ENCODE data around the gene COL4A5. TPM values are rescaled to one million over a fixed set of nuclear protein-coding genes. Genes with fewer than 3 reads are reported as not detected.

Gene COL4A5
- total RNA-seq, 1 experiment from 2014 or later, result 29.4 TPM

- no peak overlapping the region for H3K4me3 ChIP-seq (replicated peaks in 1 of 2; ENCODE audit: low read depth in 1 of 2, low read length in 2 of 2)
- ChIA-PET POLR2A (no interaction called here), CTCF (no interaction called here), RAD21 (ENCODE audit: low non-redundant PET in 1 of 2, low total read pairs in 2 of 2, uncharacterized antibody in 2 of 2, unreplicated experiment in 2 of 2) (no interaction called here)
- no peak overlapping the region for H3K4me2 ChIP-seq (ENCODE audit: low read length)
- H3K9me2 ChIP-seq (ENCODE audit: insufficient read depth), result no peaks in the 10 kb centered on the region
- H3K79me2 ChIP-seq (ENCODE audit: insufficient read depth, low read length), result peaks cover 3% of the 10 kb centered on the region; the same call in 1 of the 2 replicates
- no peak overlapping the region for H3K9ac ChIP-seq (ENCODE audit: low read length)
- H2AFZ ChIP-seq (ENCODE audit: low read depth, low read length, poor library complexity, severe bottlenecking), result no peak overlapping the region
- H3K9me3 ChIP-seq (ENCODE audit: control insufficient read depth in 1 of 2, insufficient read depth in 1 of 2, low read depth in 1 of 2, low read length in 2 of 2), result no peaks in the 10 kb centered on the region
- peaks cover 0 to 4% of the 10 kb centered on the region in 2 experiments; a peak in 1 of 4 replicates for H3K4me1 ChIP-seq (ENCODE audit: control insufficient read depth in 1 of 2, insufficient read depth in 2 of 2, low read length in 2 of 2)
- intact Hi-C loops (cut with micrococcal nuclease), result no loop called here
- ATAC-seq (no peak), DNase-seq (ENCODE audit: low read depth, low spot score) (no peak)
- TF ChIP-seq ZBTB33 (IDR thresholded peaks at IDR 0.05; ENCODE audit: extremely low read depth, insufficient replicate concordance, low read length) (no peak), FOSL1 (IDR thresholded peaks at IDR 0.05; ENCODE audit: low read depth) (no peak)
- TF ChIP-seq, protein P1, sequence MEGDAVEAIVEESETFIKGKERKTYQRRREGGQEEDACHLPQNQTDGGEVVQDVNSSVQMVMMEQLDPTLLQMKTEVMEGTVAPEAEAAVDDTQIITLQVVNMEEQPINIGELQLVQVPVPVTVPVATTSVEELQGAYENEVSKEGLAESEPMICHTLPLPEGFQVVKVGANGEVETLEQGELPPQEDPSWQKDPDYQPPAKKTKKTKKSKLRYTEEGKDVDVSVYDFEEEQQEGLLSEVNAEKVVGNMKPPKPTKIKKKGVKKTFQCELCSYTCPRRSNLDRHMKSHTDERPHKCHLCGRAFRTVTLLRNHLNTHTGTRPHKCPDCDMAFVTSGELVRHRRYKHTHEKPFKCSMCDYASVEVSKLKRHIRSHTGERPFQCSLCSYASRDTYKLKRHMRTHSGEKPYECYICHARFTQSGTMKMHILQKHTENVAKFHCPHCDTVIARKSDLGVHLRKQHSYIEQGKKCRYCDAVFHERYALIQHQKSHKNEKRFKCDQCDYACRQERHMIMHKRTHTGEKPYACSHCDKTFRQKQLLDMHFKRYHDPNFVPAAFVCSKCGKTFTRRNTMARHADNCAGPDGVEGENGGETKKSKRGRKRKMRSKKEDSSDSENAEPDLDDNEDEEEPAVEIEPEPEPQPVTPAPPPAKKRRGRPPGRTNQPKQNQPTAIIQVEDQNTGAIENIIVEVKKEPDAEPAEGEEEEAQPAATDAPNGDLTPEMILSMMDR (IDR thresholded peaks at IDR 0.05 in 2 of 3, conservative IDR thresholded peaks at IDR 0.05 in 1 of 3; ENCODE audit: borderline replicate concordance in 1 of 3, insufficient read depth in 1 of 3, low read depth in 2 of 3, low read length in 2 of 3), result no peak
- no TSS peak for BruUV-seq (replicated peaks)
- no peaks in the 10 kb centered on the region for H3K27me3 ChIP-seq (ENCODE audit: insufficient read depth, low read length)
- H3K36me3 ChIP-seq (ENCODE audit: control insufficient read depth in 1 of 2, insufficient read depth in 2 of 2, low read length in 2 of 2), result no peaks in the 10 kb centered on the region
- H4K20me1 ChIP-seq (ENCODE audit: insufficient read depth), result no peaks in the 10 kb centered on the region
- H3K27ac ChIP-seq (ENCODE audit: low read depth, low read length), result no peak overlapping the region
These were observed 17.4 kb downstream of the COL4A5 start for GRCh38 chrX:108456971-108457477.

- Histone ChIP-seq H3K4me1 (ENCODE audit: control insufficient read depth in 1 of 2, insufficient read depth in 2 of 2, low read length in 2 of 2) (no peaks in the 10 kb centered on the region), H3K36me3 (ENCODE audit: control insufficient read depth in 1 of 2, insufficient read depth in 2 of 2, low read length in 2 of 2) (no peaks in the 10 kb centered on the region), H3K4me2 (ENCODE audit: low read length) (no peak overlapping the region), H2AFZ (ENCODE audit: low read depth, low read length, poor library complexity, severe bottlenecking) (no peak overlapping the region), H3K79me2 (ENCODE audit: insufficient read depth, low read length) (peaks cover 3% of the 10 kb centered on the region; the same call in 1 of the 2 replicates), H3K27me3 (ENCODE audit: insufficient read depth, low read length) (no peaks in the 10 kb centered on the region), H3K9me2 (ENCODE audit: insufficient read depth) (no peaks in the 10 kb centered on the region), H3K4me3 (replicated peaks in 1 of 2; ENCODE audit: low read depth in 1 of 2, low read length in 2 of 2) (no peak overlapping the region), H3K9me3 (ENCODE audit: control insufficient read depth in 1 of 2, insufficient read depth in 1 of 2, low read depth in 1 of 2, low read length in 2 of 2) (no peaks in the 10 kb centered on the region), H3K27ac (ENCODE audit: low read depth, low read length) (no peak overlapping the region), H3K9ac (ENCODE audit: low read length) (no peak overlapping the region), H4K20me1 (ENCODE audit: insufficient read depth) (no peaks in the 10 kb centered on the region)
- intact Hi-C loops (cut with micrococcal nuclease), result no loop called here
- no peak for DNase-seq (ENCODE audit: low read depth, low spot score)
- POLR2A ChIA-PET, result no interaction called here
- BruUV-seq (replicated peaks), result no TSS peak
- CTCF ChIA-PET, result no interaction called here
- no peak for ATAC-seq
- RAD21 ChIA-PET (ENCODE audit: low non-redundant PET in 1 of 2, low total read pairs in 2 of 2, uncharacterized antibody in 2 of 2, unreplicated experiment in 2 of 2), result no interaction called here
- no peak for TF ChIP-seq ELF1 (IDR thresholded peaks at IDR 0.05; ENCODE audit: borderline replicate concordance, low read depth)
- TF ChIP-seq, protein P1 (IDR thresholded peaks at IDR 0.05 in 2 of 3, conservative IDR thresholded peaks at IDR 0.05 in 1 of 3; ENCODE audit: borderline replicate concordance in 1 of 3, insufficient read depth in 1 of 3, low read depth in 2 of 3, low read length in 2 of 3), result no peak
These were observed 25.0 kb downstream of the COL4A5 start for GRCh38 chrX:108464604-108465003.
